OCI-LY1 (cell line): ENCODE data around the gene DIP2C.

Experiments used
- H2AFZ ChIP-seq: fragments of 200-600 bp; sonication (generic), shearing (Covaris generic); 2 replicates; pipeline ENCODE4 v1.6.0; 2014; ENCODE audit warnings: antibody characterized with exemption, mild to moderate bottlenecking, low read length
- H3F3A ChIP-seq: fragments of 200-600 bp; sonication (generic), shearing (Covaris generic); 2 replicates; pipeline ENCODE4 v1.6.0; 2014; ENCODE audit warnings: mild to moderate bottlenecking, antibody characterized with exemption, low read length, moderate library complexity; ENCODE audit not compliant: insufficient read depth
- H3K27ac ChIP-seq: fragments of 200-600 bp; sonication (generic); 2 replicates; pipeline ENCODE4 v1.5.1; 2014; ENCODE audit warnings: low read length, mixed run types, mild to moderate bottlenecking, low read depth; ENCODE audit not compliant: poor library complexity, severe bottlenecking
- H3K27me3 ChIP-seq: fragments of 200-600 bp; sonication (generic); 2 replicates; pipeline ENCODE4 v1.6.0; 2014; ENCODE audit warnings: antibody characterized with exemption, mild to moderate bottlenecking, low read length, moderate library complexity; ENCODE audit not compliant: insufficient read depth
- H3K36me3 ChIP-seq: fragments of 200-600 bp; sonication (generic); 2 replicates; pipeline ENCODE4 v1.6.1; 2014; ENCODE audit warnings: mild to moderate bottlenecking, antibody characterized with exemption, low read length, moderate library complexity, mixed read lengths; ENCODE audit not compliant: insufficient read depth
- H3K4me1 ChIP-seq: fragments of 200-600 bp; sonication (generic); 2 replicates; pipeline ENCODE4 v1.5.1; 2014; ENCODE audit warnings: mild to moderate bottlenecking, low read length, moderate library complexity; ENCODE audit not compliant: insufficient read depth, severe bottlenecking
- H3K4me2 ChIP-seq: fragments of 200-600 bp; sonication (generic), shearing (Covaris generic); 2 replicates; pipeline ENCODE4 v1.6.1; 2014; ENCODE audit warnings: low read length
- H3K4me3 ChIP-seq: fragments of 200-600 bp; sonication (generic); 2 replicates; pipeline ENCODE4 v1.5.1; 2014; ENCODE audit warnings: low read length, low read depth, mild to moderate bottlenecking, mixed read lengths; ENCODE audit not compliant: poor library complexity, severe bottlenecking
- H3K79me2 ChIP-seq: fragments of 200-600 bp; shearing (Covaris generic); 2 replicates; pipeline ENCODE4 v1.6.1; 2016; ENCODE audit warnings: mixed run types, low read length, mixed read lengths; ENCODE audit not compliant: insufficient read depth
- H3K9ac ChIP-seq: fragments of 200-600 bp; sonication (generic), shearing (Covaris generic); 2 replicates; pipeline ENCODE4 v1.6.1; 2014; ENCODE audit warnings: mild to moderate bottlenecking, low read length, mixed read lengths
- H3K9me2 ChIP-seq: fragments of 200-600 bp; sonication (generic), shearing (Covaris generic); 2 replicates; pipeline ENCODE4 v1.6.1; 2014; ENCODE audit warnings: low read depth, mild to moderate bottlenecking, low read length, mixed read lengths
- H3K9me3 ChIP-seq: fragments of 200-600 bp; shearing (Covaris generic); 2 replicates; pipeline ENCODE4 v1.6.1; 2014; ENCODE audit warnings: low read length, mixed read lengths
- H4K20me1 ChIP-seq: fragments of 200-600 bp; sonication (generic), shearing (Covaris generic); 2 replicates; pipeline ENCODE4 v1.6.0; 2016; ENCODE audit warnings: mild to moderate bottlenecking, low read length; ENCODE audit not compliant: insufficient read depth
- EZH2 ChIP-seq: fragments of 200-600 bp; sonication (generic), shearing (Covaris generic); IDR thresholded peaks from 2 replicates; pipeline ENCODE4 v1.8.0; 2017; ENCODE audit warnings: borderline replicate concordance, mixed run types, mild to moderate bottlenecking, antibody characterized with exemption, low read length, moderate library complexity, mixed read lengths
- TF ChIP-seq, protein P1 (sequence below): fragments of 200-600 bp; sonication (generic), shearing (Covaris generic); IDR thresholded peaks from 2 replicates; pipeline ENCODE4 v1.5.1; 2017; ENCODE audit warnings: mild to moderate bottlenecking, antibody characterized with exemption, low read length, moderate library complexity, mixed read lengths

DIP2C gene

DNA sequence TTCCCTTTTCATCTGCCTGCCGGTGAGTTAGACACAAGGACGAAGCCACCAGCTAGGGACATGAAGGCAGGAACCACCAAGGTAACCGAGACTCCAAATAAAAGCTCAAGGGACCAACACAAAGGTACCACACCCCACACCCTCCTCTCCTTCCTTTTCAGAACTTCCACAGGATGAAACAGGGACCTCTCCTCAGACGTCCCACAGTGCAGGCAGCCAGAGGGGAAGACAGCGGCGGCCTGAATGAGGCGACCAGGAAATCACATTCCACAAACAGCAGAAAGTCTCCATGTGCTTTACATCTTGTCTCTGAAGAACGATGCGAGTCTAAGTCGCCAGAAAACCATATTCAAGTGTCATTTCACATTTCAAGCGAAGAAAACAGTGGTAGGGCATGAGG lies 97.8 kb downstream of the DIP2C start:
- Histone ChIP-seq H4K20me1 (no peaks in the 10 kb centered on the region), H3K4me3 (no peak overlapping the region), H3K79me2 (peaks cover 41% of the 10 kb centered on the region), H3K4me2 (peak overlapping the region; percentile 26; the same call in 1 of the 2 replicates), H3K9me2 (no peaks in the 10 kb centered on the region), H3K9ac (peak overlapping the region; percentile 25; the same call in 1 of the 2 replicates), H3K27ac (peak overlapping the region; percentile 96), H3K36me3 (peaks cover 38% of the 10 kb centered on the region), H3F3A (no peaks in the 10 kb centered on the region), H3K9me3 (no peaks in the 10 kb centered on the region), H3K27me3 (no peaks in the 10 kb centered on the region), H3K4me1 (peaks cover 83% of the 10 kb centered on the region), H2AFZ (no peak overlapping the region)
- TF ChIP-seq EZH2 = no peak
- TF ChIP-seq, protein P1, sequence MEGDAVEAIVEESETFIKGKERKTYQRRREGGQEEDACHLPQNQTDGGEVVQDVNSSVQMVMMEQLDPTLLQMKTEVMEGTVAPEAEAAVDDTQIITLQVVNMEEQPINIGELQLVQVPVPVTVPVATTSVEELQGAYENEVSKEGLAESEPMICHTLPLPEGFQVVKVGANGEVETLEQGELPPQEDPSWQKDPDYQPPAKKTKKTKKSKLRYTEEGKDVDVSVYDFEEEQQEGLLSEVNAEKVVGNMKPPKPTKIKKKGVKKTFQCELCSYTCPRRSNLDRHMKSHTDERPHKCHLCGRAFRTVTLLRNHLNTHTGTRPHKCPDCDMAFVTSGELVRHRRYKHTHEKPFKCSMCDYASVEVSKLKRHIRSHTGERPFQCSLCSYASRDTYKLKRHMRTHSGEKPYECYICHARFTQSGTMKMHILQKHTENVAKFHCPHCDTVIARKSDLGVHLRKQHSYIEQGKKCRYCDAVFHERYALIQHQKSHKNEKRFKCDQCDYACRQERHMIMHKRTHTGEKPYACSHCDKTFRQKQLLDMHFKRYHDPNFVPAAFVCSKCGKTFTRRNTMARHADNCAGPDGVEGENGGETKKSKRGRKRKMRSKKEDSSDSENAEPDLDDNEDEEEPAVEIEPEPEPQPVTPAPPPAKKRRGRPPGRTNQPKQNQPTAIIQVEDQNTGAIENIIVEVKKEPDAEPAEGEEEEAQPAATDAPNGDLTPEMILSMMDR = no peak

DNA sequence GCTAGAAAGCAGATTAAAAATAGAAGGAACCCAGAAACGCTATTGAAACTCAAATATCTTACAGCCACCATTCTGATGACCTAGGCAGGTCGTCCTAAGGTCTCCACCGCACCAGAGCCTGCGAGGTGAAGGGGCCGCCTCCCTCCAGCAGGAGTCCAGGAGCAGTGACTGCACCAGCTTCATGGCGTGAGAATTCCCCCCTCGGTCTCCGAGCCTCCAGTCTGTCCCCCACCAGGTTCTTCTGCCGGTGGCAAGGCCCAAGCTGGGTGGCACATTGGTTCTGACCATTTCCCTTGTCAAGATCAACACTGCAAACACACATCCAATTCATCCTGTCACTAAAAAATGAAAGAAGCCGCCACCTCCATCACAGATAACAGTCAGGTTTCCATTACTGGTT lies 98.7 kb downstream of the DIP2C start:
- peak overlapping the region; percentile 96 for H3K27ac ChIP-seq
- H3F3A ChIP-seq = no peaks in the 10 kb centered on the region
- peaks cover 38% of the 10 kb centered on the region for H3K79me2 ChIP-seq
- no peaks in the 10 kb centered on the region for H4K20me1 ChIP-seq
- no peaks in the 10 kb centered on the region for H3K9me2 ChIP-seq
- TF ChIP-seq, protein P1 = no peak
- no peak for TF ChIP-seq EZH2
- no peak overlapping the region; the same call in 1 of the 2 replicates for H3K9ac ChIP-seq
- peaks cover 33% of the 10 kb centered on the region for H3K36me3 ChIP-seq
- H3K4me3 ChIP-seq = no peak overlapping the region
- H3K27me3 ChIP-seq = no peaks in the 10 kb centered on the region
- peaks cover 93% of the 10 kb centered on the region for H3K4me1 ChIP-seq
- peak overlapping the region; percentile 40; the same call in 1 of the 2 replicates for H3K4me2 ChIP-seq
- H3K9me3 ChIP-seq = no peaks in the 10 kb centered on the region
- no peak overlapping the region for H2AFZ ChIP-seq

DNA sequence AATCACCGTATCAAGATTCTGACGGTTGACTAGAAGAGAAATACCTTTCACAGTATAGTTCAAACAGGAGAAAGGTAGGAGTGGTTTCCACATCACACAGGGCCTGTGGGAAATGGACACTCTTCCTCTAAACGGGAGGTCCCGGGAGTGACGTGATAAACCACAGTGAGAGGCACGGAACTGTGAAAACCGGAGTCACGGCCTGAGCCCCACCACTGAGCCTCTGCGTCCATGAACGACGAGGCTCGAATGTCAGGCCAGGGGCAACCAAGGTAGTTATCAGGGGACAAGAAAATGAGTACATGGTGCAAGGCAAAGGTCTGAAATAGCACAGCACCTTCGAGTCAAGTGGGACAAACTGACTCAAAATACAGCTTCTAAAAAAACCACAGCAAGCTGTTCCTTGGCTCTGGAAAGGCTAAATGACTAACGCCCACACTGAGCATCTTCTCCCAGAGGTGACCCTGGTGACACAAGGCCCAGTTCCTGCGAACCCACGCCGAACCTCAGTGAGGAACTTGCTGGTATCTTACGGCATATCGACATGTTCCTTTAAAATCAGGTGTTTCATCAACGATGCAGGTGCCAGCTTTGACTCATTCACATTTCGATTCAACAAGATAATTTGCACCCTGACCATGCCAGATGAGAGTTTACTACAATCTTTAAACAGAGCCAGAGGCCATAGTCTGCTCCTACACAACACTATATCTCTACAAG lies 99.3 kb downstream of the DIP2C start:
- Histone ChIP-seq H3K36me3 (peaks cover 27% of the 10 kb centered on the region), H3F3A (no peaks in the 10 kb centered on the region), H3K4me2 (peak overlapping the region; percentile 40; the same call in 1 of the 2 replicates), H2AFZ (no peak overlapping the region), H3K9me3 (no peaks in the 10 kb centered on the region), H3K9me2 (no peaks in the 10 kb centered on the region), H3K4me3 (peak overlapping the region; percentile 4), H3K27ac (peak overlapping the region; percentile 96), H3K4me1 (peaks cover 94% of the 10 kb centered on the region), H3K9ac (peak overlapping the region; percentile 52; the same call in 1 of the 2 replicates), H4K20me1 (no peaks in the 10 kb centered on the region), H3K79me2 (peaks cover 38% of the 10 kb centered on the region), H3K27me3 (no peaks in the 10 kb centered on the region)
- TF ChIP-seq, protein P1 = no peak
- no peak for TF ChIP-seq EZH2
